Ascending aorta (tissue), 2 donors: ENCODE data around the gene PROC. TPM values are rescaled to one million over a fixed set of nuclear protein-coding genes. Genes with fewer than 3 reads are reported as not detected.

Experiments used
- DNase-seq, 2 donors: peaks; one replicate each; pipeline ENCODE4 v3.0.0-alpha.2; 2019; ENCODE audit warnings: low spot score in 2 of 2
- H3K27ac ChIP-seq, 2 donors: fragments of 200-600 bp; sonication (generic); one replicate each; pipeline ENCODE4 v1.5.1; 2016 to 2017; ENCODE audit warnings: mild to moderate bottlenecking in 1 of 2
- H3K27me3 ChIP-seq: fragments of 200-600 bp; sonication (generic); one replicate; pipeline ENCODE4 v1.5.1; 2017
- H3K36me3 ChIP-seq, 2 donors: fragments of 200-600 bp; sonication (generic); one replicate each; pipeline ENCODE4 v1.5.1; 2016
- H3K4me1 ChIP-seq, 2 donors: fragments of 200-600 bp; sonication (generic); one replicate each; pipeline ENCODE4 v1.5.1; 2016 to 2017; ENCODE audit warnings: mild to moderate bottlenecking in 1 of 2
- H3K4me3 ChIP-seq, 2 donors: fragments of 200-600 bp; sonication (generic); one replicate each; pipeline ENCODE4 v1.5.1; 2016 to 2017; ENCODE audit warnings: mild to moderate bottlenecking in 1 of 2
- H3K9me3 ChIP-seq, 2 donors: fragments of 200-600 bp; sonication (generic); one replicate each; pipeline ENCODE4 v1.5.1; 2016
- intact Hi-C: fragments of 100-400 bp; cut with DNase I; formaldehyde crosslinking; loops from one replicate; pipeline ENCODE4 v1.15.1; 2023
- total RNA-seq: library from RNA; depleted of rRNA; stranded (reverse); fragments of >200 nt; gene quantifications from one replicate; pipeline ENCODE4 v1.1.0, GENCODE V29; 2016
- TF ChIP-seq, protein P1 (sequence below), 3 experiments: fragments of 200-600 bp in 2 of 3; fragments of 450-650 bp in 1 of 3; sonication (generic) in 2 of 3; IDR thresholded peaks; one replicate each; pipeline ENCODE4 v1.5.1; 2016 to 2019; ENCODE audit warnings: antibody characterized with exemption in 3 of 3, mild to moderate bottlenecking in 1 of 3, moderate library complexity in 1 of 3

PROC gene
- total RNA-seq, 1 donor from 2014 or later = not detected

DNA sequence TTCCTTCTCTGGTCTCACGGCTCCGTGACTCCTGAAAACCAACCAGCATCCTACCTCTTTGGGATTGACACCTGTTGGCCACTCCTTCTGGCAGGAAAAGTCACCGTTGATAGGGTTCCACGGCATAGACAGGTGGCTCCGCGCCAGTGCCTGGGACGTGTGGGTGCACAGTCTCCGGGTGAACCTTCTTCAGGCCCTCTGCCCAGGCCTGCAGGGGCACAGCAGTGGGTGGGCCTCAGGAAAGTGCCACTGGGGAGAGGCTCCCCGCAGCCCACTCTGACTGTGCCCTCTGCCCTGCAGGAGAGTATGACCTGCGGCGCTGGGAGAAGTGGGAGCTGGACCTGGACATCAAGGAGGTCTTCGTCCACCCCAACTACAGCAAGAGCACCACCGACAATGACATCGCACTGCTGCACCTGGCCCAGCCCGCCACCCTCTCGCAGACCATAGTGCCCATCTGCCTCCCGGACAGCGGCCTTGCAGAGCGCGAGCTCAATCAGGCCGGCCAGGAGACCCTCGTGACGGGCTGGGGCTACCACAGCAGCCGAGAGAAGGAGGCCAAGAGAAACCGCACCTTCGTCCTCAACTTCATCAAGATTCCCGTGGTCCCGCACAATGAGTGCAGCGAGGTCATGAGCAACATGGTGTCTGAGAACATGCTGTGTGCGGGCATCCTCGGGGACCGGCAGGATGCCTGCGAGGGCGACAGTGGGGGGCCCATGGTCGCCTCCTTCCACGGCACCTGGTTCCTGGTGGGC lies 10.0 kb downstream of the PROC start:
- H3K27ac ChIP-seq = no peak overlapping the region
- intact Hi-C loops = no loop called here
- no peaks in the 10 kb centered on the region for H3K36me3 ChIP-seq
- peaks cover 3% of the 10 kb centered on the region in 2 donors for H3K4me1 ChIP-seq
- no peak for DNase-seq
- no peaks in the 10 kb centered on the region for H3K9me3 ChIP-seq
- peaks cover 2% of the 10 kb centered on the region for H3K27me3 ChIP-seq
- TF ChIP-seq, protein P1, sequence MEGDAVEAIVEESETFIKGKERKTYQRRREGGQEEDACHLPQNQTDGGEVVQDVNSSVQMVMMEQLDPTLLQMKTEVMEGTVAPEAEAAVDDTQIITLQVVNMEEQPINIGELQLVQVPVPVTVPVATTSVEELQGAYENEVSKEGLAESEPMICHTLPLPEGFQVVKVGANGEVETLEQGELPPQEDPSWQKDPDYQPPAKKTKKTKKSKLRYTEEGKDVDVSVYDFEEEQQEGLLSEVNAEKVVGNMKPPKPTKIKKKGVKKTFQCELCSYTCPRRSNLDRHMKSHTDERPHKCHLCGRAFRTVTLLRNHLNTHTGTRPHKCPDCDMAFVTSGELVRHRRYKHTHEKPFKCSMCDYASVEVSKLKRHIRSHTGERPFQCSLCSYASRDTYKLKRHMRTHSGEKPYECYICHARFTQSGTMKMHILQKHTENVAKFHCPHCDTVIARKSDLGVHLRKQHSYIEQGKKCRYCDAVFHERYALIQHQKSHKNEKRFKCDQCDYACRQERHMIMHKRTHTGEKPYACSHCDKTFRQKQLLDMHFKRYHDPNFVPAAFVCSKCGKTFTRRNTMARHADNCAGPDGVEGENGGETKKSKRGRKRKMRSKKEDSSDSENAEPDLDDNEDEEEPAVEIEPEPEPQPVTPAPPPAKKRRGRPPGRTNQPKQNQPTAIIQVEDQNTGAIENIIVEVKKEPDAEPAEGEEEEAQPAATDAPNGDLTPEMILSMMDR (IDR thresholded peaks at IDR 0.05) = no peak
- no peak overlapping the region for H3K4me3 ChIP-seq

DNA sequence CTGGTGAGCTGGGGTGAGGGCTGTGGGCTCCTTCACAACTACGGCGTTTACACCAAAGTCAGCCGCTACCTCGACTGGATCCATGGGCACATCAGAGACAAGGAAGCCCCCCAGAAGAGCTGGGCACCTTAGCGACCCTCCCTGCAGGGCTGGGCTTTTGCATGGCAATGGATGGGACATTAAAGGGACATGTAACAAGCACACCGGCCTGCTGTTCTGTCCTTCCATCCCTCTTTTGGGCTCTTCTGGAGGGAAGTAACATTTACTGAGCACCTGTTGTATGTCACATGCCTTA lies 10.5 kb downstream of the PROC start:
- Histone ChIP-seq H3K27ac (no peak overlapping the region), H3K36me3 (no peaks in the 10 kb centered on the region), H3K4me1 (no peaks in the 10 kb centered on the region), H3K9me3 (no peaks in the 10 kb centered on the region), H3K27me3 (no peaks in the 10 kb centered on the region), H3K4me3 (no peak overlapping the region)
- DNase-seq = no peak
- TF ChIP-seq, protein P1 (IDR thresholded peaks at IDR 0.05) = no peak
- intact Hi-C loops = no loop called here

DNA sequence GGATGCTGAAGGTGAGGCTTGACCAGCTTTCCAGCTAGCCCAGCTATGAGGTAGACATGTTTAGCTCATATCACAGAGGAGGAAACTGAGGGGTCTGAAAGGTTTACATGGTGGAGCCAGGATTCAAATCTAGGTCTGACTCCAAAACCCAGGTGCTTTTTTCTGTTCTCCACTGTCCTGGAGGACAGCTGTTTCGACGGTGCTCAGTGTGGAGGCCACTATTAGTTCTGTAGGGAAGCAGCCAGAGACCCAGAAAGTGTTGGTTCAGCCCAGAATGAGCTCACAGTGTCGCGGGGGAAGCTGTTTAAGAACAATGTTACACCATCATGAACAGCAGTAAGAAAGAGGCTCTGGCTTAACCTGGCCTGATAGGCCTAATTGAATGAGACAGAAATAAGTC lies 11.1 kb downstream of the PROC start:
- Histone ChIP-seq H3K27me3 (no peaks in the 10 kb centered on the region), H3K9me3 (no peaks in the 10 kb centered on the region), H3K4me3 (no peak overlapping the region), H3K27ac (no peak overlapping the region), H3K4me1 (no peaks in the 10 kb centered on the region), H3K36me3 (no peaks in the 10 kb centered on the region)
- intact Hi-C loops = no loop called here
- DNase-seq = no peak
- TF ChIP-seq, protein P1 (IDR thresholded peaks at IDR 0.05) = no peak

DNA sequence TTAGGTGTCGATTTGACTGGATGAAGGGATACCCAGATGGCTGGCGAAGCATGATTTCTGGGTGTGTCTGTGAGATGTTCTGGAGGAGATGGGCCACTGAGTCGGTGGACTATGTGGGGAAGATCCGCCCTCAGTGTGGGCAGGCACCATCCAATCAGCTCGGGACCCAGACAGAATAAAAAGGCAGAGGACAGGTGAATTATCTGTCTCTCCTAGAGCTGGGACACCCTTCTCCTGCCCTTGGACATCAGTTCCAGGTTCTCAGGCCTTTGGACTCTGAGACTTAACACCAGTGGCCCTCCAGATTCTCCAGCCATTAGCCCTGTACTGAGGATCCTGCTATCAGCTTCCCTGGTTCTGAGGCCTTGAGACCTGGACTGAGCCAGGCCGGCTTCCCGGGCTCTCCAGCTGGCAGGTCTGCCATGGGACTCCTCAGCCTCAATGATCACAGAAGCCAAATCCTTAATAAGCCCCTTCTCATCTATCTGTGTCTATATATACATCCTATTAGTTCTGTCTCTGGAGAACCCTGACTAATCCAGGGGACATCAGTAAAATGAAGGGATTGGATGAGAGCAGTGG lies 11.7 kb downstream of the PROC start:
- Histone ChIP-seq H3K36me3 (no peaks in the 10 kb centered on the region), H3K9me3 (no peaks in the 10 kb centered on the region), H3K4me3 (no peak overlapping the region), H3K27me3 (no peaks in the 10 kb centered on the region), H3K4me1 (no peaks in the 10 kb centered on the region), H3K27ac (no peak overlapping the region)
- no peak for DNase-seq
- intact Hi-C loops = no loop called here
- TF ChIP-seq, protein P1 (IDR thresholded peaks at IDR 0.05) = no peak

DNA sequence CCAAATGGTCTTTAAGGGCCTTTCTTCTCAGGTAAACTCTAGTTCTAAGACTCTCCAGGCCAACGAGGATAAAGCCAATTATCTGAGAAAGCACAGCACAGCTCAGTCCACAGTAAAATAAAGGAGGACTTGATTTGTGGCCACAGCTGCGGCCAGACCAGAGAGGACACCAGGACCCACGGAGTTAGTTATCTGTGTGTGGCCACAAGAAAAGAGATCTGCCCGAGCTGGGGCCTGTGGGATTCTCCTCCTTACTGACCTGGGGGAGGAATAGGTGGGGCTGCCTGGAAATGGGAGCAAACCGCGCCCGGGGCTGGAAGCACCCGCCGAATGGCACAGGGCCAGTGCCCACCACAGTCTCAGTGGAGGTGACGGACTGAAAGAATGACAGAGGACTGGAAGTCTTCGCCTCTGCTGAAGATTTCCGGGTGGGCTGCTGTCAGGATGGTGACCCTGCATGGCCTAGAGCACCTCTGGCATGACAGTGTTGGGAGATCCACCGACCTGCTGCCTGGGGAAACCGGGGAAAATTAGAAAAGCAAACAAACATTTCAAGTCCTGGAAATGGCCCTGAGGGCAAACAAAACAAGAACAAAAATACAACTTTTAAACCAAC lies 13.3 kb downstream of the PROC start:
- H3K4me3 ChIP-seq = no peak overlapping the region
- no peaks in the 10 kb centered on the region for H3K27me3 ChIP-seq
- intact Hi-C loops = no loop called here
- no peak overlapping the region for H3K27ac ChIP-seq
- H3K4me1 ChIP-seq = no peaks in the 10 kb centered on the region
- H3K36me3 ChIP-seq = no peaks in the 10 kb centered on the region
- H3K9me3 ChIP-seq = no peaks in the 10 kb centered on the region
- TF ChIP-seq, protein P1 (IDR thresholded peaks at IDR 0.05) = no peak
- DNase-seq = no peak
